Retinal pigment epithelial cell (primary cell): ENCODE results near the gene SRSF1.

Source experiments
- DNase-seq: peaks from one replicate; pipeline ENCODE4 v3.0.0-alpha.2; 2010; ENCODE audit warnings: low read depth
- H3K4me3 ChIP-seq: 2 replicates; pipeline ENCODE4 v1.5.1; 2011; ENCODE audit warnings: mild to moderate bottlenecking, low read length, control low read depth, moderate library complexity
- CTCF ChIP-seq: conservative IDR thresholded peaks from 2 replicates; pipeline ENCODE4 v1.5.1; 2011; ENCODE audit warnings: low read depth, low read length, control low read depth, inconsistent platforms

SRSF1 gene

GRCh38 chr17:57955183-57955931, 51.7 kb downstream of the SRSF1 start, which contains the start of gene CUEDC1:
TSS of gene CUEDC1 (minus strand) at chr17:57955412. CDS start at chr17:57885564, 69,848 bp downstream.
- DNase-seq = no peak
- TF ChIP-seq CTCF = peak; percentile 19
- peak within 1 kb of the TSS; percentile 61 for H3K4me3 ChIP-seq

GRCh38 chr17:57954397-57955182, 52.5 kb downstream of the SRSF1 start:
- no peak for DNase-seq
- peak overlapping the region; percentile 51 for H3K4me3 ChIP-seq
- TF ChIP-seq CTCF = no peak

GRCh38 chr17:57953705-57954396, 53.2 kb downstream of the SRSF1 start:
- no peak for DNase-seq
- H3K4me3 ChIP-seq = peak overlapping the region; percentile 51
- TF ChIP-seq CTCF = no peak
